Endothelial cell of umbilical vein (primary cell): Measurements from ENCODE around the gene RET.

Source experiments
- MYC ChIP-seq: IDR thresholded peaks from one replicate; pipeline ENCODE4 v1.6.1; 2011; ENCODE audit warnings: mild to moderate bottlenecking, low read depth, low read length
- POLR2A ChIP-seq: IDR thresholded peaks from 2 replicates; pipeline ENCODE4 v1.6.1; 2012; ENCODE audit warnings: low read depth, mild to moderate bottlenecking, control low read depth, low read length
- TF ChIP-seq, protein P1 (sequence below), 2 donors: IDR thresholded peaks; 1 replicate in 1 of 2; 2 replicates in 1 of 2; pipeline ENCODE4 v1.5.1; 2011; ENCODE audit warnings: low read length in 2 of 2, mild to moderate bottlenecking in 2 of 2, moderate library complexity in 2 of 2, control low read depth in 1 of 2, inconsistent platforms in 1 of 2, low read depth in 1 of 2; ENCODE audit not compliant: insufficient read depth in 1 of 2; ENCODE audit errors: extremely low read depth in 1 of 2

DNA sequence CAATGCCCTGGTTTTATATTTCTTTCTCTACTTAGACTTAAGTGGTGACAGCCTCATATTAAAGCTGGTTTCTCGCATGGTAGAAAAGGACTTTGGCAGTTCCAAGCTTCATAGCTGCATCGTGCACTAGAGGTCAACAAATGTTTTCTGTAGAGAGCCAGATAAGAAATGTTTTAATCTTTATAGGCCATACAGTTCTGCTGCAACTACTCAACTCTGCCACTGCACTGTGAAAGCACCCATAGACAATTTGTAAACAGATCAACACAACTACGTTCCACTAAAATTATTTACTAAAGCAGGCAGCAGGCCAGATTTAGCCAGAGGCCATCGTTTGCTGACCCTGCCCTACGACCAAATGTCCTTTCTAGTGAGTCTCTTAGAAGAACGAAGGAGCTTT, 98.1 kb downstream of the RET start:
- TF ChIP-seq MYC (no peak), POLR2A (no peak)
- TF ChIP-seq, protein P1, sequence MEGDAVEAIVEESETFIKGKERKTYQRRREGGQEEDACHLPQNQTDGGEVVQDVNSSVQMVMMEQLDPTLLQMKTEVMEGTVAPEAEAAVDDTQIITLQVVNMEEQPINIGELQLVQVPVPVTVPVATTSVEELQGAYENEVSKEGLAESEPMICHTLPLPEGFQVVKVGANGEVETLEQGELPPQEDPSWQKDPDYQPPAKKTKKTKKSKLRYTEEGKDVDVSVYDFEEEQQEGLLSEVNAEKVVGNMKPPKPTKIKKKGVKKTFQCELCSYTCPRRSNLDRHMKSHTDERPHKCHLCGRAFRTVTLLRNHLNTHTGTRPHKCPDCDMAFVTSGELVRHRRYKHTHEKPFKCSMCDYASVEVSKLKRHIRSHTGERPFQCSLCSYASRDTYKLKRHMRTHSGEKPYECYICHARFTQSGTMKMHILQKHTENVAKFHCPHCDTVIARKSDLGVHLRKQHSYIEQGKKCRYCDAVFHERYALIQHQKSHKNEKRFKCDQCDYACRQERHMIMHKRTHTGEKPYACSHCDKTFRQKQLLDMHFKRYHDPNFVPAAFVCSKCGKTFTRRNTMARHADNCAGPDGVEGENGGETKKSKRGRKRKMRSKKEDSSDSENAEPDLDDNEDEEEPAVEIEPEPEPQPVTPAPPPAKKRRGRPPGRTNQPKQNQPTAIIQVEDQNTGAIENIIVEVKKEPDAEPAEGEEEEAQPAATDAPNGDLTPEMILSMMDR (IDR thresholded peaks at IDR 0.05; ENCODE audit: extremely low read depth in 1 of 2, insufficient read depth in 1 of 2, low read depth in 1 of 2, low read length in 2 of 2) = no peak
